Superior temporal gyrus (tissue), 1 donor: ENCODE results near the gene CDK3.
"Not testable (repeated sequence)": the region's sequence is repeated elsewhere in the genome, so short reads cannot be mapped to it uniquely, and the experiment has no call there.

Experiments used
- DNase-seq: peaks from one replicate; pipeline ENCODE4 v3.0.0-alpha.2; 2016; ENCODE audit errors: extremely low spot score

CDK3 gene

DNA sequence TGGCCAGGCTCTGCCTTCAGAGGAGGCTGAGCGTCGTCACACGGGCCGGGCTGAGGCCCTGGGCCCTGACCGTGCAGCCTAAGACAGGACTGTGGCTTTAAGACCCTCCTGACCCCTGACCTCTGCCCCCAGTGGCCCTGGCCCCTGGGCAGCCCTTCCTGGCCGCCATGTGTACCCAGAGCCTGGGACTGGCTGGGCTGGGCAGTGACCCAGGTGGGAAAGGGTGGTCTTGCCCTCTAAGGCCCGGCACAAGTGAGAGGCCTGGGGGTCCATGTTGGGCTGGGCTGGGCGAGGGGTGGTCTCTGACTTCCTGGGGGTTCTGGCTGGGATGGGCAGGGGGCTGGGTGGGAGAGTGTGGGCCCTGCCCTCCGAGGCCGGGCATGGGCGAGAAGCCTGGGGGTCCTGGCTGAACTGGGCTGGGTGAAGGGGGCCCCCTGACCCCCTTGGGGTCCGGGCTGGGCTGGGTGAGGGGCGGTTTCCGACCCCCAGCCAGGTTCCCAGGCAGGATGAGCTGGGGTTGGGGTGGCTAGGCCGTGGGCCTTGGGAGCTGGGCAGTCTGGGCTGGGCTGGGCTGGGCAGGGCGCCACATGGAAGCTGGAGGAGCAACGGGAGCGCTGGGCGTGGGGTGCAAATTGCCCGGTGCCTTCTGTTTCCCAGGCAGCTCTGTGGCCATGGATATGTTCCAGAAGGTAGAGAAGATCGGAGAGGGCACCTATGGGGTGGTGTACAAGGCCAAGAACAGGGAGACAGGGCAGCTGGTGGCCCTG, at the start of gene CDK3:
Gene CDK3 (plus strand): TSS at position 101 of the 767 bp plus-strand sequence. CDS start 571 bp downstream, at position 672.
- no peak for DNase-seq

DNA sequence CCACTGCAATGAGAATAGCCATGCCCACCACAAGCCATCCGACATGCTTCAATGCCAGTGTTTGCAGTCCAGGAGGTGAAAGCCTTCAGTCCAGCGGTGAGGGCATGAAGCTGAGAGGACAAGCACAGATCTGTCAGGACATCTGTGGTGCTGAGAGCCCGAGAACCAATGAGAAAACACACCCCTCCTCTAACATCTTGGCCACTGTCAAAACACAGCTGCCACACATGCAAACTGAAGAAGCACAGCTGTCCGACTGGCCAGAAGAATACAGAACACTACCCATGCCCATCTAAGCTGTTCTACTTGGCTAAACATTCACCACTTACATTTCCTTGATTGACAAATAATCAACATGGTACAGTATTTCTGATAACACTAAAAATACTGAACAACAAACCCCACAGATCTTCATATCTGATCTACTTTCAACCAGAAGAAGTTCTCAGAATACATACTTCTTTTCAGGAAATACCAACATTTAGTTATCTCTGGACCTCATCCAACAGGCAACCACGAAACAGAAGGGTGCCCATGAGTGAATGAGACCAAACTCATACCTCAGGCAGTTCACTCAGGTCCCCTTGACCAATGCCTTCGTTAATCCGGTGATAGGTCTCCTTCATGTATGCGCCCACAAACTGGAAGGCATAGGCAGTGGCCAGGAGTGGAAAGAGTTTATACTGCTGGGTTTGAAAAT, 49.6 kb upstream of the CDK3 start:
- peak; percentile 28 for DNase-seq

DNA sequence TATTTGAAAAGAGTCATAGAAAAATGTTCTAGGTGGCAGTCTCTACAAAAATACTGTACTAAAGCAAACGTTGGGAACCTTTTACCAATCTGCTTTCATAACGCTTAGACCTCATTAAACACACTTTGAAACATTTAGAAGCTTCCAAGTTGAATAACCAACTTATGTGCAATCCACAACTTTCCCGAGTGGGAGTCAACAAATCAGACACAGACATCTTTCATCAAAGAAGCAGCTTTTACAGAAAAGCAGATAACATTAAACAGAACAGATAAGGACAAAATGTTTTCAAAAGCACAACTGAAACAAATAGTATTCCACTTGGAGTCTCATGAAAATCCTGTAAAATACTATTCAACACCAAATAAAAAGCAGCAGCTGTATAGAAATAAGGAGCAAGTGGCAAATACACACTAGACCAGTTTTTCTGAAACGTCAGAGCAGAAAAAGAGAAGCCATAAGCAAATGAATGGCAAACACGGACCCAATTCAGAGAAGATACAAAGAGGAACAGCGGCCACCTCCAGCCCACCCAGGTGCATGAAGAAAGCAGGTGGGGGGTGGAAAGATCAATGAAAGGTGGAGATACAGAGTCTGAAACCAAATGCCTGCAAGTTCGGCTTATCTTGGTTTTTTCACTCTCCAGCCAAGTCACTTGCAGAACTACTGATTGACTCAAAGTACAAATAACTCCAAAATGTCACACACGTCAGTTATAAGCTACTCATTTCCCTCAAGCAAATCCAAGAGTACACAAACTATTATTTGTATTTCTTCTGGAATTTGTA, 41.4 kb upstream of the CDK3 start:
- no peak for DNase-seq

DNA sequence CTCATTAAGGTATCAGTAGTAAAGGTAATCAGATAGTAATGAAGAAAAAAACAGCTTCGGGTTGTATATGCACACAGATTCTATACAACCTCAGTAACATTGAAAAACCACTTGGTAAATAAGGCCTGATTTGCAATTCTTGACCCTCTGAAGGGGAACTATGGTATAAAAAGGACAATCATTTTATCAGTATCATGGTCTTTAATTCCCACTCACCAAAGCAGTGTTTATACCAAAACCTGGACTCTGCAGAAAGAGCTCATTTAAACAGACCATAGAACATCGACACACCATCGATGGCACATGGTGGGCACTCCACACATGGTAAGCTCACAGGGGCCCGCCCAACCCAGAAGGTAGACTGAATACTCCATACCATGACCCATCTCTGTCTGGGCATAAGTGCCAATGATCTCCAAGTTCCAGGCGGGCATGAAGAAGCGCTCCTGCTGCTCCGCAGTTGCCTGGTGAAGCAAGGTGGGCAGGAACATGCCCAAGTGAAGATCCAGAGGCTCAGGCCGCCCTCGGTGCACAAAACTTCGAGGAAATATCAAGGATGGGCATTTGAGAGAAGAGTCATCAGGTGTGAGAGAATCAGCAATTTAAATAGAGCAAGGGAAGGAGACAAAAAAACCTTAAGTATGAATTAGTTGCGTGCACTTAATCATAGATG, 40.7 kb upstream of the CDK3 start:
- DNase-seq: no peak

DNA sequence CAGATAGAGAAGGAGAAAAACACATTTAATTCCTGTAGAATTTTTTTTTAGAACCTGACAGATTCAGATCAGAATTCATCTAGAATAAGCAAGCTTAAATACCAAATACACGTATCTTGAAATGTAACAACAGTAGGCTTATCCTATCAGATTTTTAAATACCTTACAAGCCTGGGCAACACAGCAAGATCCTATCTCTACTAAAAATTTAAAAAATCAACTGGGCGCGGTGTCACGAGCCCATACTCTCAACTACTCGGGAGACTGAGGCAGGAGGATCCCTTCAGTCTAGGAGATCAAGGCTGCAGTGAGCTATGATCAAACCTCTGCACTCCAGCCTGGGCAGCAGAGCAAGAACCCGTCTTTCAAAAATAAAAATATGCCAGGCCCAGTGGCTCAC, 35.2 kb upstream of the CDK3 start:
- DNase-seq: no peak

DNA sequence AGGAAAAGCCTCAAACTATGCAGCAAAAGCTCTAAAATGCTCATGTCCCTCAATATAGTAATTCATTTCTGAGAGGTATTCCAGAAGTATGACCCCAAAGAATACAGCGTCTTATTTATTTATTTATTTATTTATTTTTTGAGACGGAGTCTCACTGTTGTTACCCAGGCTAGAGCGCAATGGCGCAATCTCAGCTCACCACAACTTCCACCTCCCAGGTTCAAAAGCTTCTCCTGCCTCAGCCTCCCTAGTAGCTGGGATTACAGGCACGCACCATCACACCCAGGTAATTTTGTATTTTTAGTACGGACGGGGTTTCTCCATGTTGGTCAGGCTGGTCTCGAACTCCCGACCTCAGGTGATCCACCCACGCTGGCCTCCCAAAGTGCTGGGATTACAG, 31.6 kb upstream of the CDK3 start:
- DNase-seq: not testable (repeated sequence)

DNA sequence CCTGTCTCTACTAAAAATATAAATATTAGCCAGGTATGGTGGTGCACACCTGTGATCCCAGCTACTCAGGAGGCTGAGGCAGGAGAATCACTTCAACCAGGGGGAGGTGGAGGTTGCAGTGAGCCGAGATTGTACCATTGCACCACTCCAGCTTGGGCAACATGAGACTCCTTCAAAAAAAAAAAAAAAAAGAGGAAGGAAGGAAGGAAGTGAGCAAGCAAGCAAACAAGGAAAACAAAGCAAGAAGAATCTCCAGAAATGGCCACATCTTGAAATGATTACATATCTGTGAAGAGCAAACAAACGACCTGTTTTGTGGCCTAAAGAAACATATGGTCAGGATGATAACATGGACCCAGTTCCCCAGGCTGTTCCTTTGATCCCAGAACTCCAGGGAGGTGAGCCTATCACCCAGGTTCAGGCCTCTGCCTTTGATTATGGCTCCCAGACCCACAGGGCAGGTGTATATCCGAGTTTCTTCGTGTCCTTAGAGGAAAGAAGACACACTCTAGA, 30.6 kb upstream of the CDK3 start:
- no peak for DNase-seq

DNA sequence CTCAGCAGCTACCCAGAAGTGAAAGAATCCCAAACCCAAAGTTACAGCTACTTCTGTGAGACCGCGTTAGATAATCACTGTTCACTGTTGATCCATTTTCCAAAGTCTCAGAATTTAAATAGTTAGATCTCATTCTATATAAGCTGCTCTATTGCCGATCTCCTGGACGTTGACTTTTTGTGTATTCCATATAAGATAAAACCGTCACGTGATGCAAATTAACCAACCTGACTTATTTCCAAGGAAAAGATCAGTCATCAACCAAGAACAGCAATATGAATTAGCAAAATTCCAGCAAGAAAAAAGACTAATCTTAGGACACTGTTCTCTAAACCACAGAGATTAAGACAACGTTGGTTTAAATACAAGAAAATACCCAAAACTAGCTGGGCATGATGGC, 30.0 kb upstream of the CDK3 start:
- DNase-seq: no peak

DNA sequence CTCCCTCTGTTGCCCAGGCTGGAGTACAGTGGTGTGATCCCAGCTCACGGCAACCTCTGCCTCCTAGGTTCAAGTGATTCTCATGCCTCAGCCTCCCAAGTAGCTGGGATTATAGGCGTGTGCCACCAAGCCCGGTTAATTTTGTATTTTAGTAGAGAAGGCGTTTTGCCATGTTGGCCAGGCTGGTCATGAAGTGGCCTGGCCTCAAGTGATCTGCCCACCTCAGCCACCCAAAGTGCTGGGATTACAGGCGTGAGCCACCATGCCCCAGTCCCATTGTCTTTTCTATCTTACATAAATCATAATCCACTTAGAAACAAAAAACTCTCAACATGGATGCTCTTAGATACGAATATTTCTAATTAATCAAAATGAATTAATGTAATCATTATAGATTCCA, 25.5 kb upstream of the CDK3 start:
- not testable (repeated sequence) for DNase-seq

DNA sequence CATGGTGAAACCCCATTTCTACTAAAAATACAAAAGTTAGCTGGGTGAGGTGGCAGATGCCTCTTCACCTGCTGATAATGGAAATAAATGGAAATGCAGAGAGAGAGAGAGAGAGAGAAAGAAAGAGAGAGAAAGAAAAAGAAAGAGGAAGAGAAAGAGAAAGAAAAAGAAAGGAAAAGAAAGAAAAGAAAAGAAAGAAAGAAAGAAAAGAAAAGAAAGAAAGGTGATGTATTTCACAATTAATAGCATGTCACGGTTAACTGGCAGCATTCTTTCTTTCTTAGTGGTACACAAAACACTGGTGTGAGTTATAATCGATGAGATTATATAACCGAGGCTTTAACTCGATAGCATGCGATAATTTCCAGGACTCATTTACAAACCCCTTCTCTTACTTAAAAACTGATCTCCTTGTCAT, 24.9 kb upstream of the CDK3 start:
- no peak for DNase-seq

DNA sequence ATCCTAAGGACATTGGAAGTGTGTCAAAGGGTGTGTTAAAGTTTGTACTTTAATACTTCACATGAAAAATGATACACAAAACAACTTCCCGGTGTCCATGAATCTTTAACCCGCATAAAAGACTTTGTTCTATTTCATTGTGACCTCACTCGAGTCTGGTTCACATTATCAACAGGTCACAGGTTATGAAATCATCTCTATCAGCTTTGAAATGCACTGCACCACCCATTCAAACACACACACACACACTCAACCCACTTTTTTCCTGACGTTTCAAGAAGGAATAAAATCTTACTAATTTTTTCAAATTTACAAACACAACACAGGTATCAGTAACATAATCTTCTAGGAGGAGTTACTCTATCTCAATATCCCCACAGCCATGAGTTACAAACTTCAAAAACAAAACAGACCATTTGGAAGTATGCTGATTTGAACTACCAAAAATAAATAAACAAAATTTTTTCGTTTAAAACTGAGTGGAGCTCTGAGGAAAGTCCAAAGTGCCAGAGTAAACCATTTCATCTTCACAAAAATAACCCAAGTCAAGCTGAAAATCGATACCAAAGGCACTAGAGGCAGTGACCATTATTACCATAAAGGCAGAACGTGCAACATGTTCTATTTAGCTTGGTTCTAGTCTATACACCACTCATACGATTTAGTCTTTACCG, 24.3 kb upstream of the CDK3 start:
- DNase-seq: no peak

DNA sequence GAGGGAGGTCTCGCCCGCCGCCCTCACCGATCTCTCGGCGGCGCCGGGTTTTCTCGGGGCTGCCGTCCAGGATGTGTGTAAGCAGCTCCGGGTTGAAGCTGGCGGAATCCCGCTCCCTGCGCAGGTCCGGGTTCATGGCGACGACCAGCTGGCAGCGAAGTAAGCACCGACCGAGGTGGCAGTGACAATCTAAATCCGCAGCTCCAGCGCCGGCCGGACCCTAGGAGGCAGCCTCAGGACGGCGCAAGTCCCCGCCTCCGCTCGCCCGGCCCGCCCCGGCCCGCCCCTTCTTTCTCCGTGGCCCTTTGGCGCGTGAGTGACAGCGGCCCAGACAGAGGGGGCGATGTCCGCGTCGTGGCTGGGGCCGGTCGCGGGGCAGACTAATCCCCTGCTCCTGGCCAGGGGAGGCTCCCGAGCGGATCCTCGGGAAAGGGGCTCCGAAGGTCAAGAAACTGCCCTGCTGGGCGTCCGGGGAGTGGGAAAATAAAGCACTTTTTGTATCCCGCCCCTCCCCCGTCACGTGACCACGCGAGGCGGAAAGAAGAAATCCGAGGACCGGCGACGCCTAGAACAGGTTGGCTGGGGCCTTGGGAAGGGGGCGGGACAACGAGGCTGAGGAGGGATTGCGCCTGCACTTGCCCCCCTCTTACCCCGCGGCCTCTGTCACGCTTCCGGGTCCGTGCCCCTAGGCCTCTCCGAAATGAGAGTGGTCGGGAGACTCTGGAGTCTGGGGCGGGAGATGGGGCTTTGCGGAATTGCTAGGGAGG, 21.5 kb upstream of the CDK3 start, which contains the start of the genes ACOX1 and TEN1:
Gene ACOX1 (minus strand): TSS at position 229 of the 767 bp plus-strand sequence. CDS start 93 bp downstream, at position 136.
Gene TEN1 (plus strand): TSS at position 303 of the 767 bp plus-strand sequence. CDS start 6,953 bp downstream, outside the sequence.
- peak; percentile 96 for DNase-seq

DNA sequence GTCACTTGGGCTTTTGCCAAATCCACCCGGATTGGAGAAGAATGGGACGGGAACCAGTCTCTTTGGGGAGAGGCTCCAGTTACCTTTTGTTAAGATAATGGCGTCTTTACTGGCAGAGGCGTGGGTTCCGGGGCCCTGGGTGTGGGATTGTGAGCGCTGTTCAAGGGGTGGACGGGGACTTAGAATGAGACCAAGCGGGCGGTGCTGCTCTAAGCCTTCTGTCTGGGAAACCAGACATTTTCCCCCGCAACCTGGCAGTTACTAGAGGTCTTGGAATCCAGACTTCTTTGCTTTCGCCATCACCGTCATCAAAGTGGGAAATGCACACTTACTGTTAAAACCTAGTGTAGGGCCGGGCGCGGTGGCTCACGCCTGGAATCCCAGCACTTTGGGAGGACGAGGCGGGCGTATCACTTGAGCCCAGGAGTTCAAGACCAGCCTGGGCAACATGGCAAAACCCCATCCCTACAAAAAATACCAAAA, 20.9 kb upstream of the CDK3 start:
- DNase-seq: no peak

DNA sequence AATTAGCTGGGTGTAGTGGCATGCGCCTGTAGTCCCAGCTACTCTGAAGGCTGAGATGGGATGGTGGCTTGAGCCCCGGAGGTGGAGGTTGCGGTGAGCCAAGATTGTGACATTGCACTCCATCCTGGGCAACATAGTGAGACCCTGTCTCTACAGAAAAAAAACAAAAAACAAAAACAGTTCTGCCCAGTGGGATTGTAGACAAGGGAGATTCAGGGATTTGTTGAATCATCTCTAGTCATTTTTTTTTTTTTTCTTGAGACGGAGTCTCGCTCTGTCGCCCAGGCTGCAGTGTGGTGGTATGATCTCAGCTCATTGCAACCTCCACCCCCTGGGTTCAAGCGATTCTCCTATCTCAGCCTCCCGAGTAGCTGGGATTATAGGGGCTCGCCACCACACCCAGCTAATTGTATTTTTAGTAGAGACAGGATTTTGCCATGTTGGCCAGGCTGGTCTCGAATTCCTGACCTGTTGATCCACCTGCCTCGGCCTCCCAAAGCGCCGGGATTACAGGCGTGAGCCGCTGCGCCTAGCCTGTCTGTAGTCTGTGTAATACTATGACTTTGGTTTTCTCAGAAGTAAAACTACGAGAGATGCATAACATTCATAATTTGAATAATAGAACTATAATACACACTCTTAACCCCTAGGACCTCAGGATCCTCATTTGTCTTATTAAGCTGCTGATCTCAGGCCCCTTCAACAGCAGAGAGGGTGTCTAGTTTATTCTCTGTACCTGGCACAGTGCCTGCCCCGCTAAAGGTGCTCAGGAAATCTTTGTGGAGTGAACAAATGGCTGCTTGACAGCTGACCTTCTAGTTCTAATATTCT, 20.3 kb upstream of the CDK3 start:
- DNase-seq: no peak

DNA sequence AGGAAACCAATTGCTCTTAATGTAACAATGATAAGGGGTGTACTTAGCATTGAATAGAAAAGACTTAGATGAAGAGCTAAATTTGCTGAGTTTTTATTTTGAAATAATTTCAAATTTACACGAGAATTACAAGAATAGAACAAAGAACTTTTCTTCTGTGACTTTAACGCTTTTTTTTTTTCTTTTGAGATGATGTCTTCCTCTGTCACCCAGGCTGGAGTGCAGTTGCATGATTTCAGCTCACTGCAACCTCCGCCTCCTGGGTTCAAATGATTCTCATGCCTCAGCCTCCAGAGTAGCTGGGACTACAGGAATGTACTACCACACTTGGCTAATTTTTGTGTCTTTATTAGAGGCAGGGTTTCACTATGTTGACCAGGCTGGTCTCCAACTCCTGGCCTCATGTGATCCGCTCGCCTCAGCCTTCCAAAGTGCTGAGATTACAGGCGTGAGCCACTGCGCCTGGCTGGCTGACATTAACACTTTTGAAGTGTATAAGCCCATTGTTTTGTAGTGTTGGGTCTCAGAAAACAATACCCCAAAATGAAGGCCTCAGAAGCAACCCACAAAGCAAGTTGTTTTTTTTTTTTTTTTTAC, 19.5 kb upstream of the CDK3 start:
- no peak for DNase-seq

DNA sequence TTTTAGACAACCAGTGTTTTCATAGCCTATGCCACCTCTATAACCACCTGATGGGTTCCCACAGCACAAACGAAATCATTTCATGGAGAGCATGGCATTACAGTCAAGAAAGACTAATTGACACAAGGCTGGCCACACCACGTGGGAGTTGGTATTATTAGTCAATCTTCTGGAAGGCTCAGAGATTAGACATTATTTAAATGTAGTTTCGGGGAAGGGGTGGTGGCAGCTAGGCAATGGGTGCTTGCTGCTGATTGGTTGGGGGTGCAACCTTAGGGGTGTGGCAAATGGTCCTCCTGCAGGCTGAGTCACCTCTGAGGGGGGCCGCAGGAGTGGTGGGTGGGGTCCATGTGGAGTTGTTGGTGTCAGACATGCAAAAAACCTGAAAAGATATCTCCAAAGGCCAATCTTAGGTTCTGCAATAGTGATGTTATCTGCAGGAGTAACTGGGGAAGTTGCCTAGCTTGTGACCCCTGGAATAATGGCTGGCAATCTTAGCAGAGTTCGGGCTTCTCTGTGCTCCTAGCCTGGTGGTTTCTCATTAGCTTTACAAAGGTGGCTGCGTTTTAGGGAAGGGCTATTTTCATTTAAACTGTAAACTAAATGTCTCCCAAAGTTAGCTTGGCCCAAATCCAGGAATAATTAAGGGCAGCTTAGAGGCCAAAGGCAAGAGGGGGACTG, 17.0 kb upstream of the CDK3 start:
- DNase-seq: no peak

DNA sequence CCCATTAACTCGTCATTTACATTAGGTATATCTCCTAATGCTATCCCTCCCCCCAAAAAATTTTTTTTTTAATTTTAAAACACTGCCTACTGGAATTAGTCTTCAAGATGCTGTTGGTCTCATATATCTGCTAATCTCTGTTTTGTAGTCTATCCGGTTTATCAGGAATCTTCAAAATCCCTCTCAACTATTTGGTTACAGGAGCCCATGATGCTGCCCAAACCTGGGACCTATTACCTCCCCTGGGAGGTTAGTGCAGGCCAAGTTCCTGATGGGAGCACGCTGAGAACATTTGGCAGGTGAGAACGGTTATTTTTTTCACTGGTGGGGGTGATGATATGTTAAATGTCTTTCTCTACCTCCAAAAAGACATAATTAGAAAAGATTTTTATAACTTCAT, 14.7 kb upstream of the CDK3 start:
- DNase-seq: no peak

DNA sequence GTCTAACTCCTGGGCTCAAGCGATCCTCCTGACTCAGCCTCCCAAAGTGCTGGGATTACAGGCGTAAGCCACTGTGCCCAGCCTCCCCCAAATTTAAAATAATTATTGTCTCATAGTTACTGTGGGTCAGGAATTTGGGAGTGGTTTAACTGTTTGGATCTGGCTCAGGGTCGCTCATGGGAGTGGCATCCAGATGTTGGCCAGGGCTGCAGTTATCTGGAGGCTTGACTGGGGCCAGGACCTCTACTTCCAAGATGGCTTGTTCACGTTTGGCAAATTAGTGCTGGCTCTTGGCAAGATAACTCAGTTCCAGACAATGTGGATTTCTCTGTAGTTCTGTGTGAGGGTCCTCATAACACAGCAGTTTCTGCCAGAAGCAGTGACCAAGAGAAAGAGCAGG, 13.6 kb upstream of the CDK3 start:
- DNase-seq: no peak
